Erythroblast (primary cell): ENCODE measurements around the gene ICE2.

Source experiments
- GATA1 ChIP-seq: IDR thresholded peaks from 2 replicates; pipeline ENCODE4 v1.6.1; 2011; ENCODE audit warnings: low read depth, mild to moderate bottlenecking, control low read depth, low read length, moderate library complexity
- POLR2A ChIP-seq: IDR thresholded peaks from 2 replicates; pipeline ENCODE4 v1.6.1; 2011; ENCODE audit warnings: mild to moderate bottlenecking, low read length

GRCh38 chr15:60476713-60477112, 2.2 kb downstream of the ICE2 start:
- no peak for TF ChIP-seq POLR2A
- TF ChIP-seq GATA1, result no peak
